ENCODE results near the gene SPATA6L. TPM values are rescaled to one million over a fixed set of nuclear protein-coding genes. Genes with fewer than 3 reads are reported as not detected.

SPATA6L gene
- total RNA-seq, 1 donor: 1.2 TPM

DNA sequence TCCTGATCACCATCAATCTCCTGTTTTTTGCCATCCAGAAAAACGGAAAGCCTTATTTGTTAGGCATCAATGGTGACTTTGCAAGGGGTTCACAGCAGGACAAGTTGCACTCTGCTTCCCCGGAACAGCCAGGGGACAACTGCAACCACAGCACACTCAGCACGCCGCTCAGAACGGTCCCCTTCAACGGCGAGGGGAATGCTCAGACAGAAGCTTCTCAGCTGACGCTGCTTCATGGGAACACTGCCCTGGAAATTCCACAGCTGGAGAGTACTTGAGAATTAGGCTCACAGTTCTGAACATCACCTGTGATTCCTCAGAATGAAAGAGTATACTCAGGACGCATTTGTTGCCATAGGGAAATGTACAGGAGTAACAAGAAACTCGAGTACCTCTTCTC, 44.3 kb downstream of the SPATA6L start:
- no peak overlapping the region for H3K4me3 ChIP-seq (ENCODE audit: low read depth, low read length)
- no peak for DNase-seq (ENCODE audit: low read depth)
- TF ChIP-seq, protein P1, sequence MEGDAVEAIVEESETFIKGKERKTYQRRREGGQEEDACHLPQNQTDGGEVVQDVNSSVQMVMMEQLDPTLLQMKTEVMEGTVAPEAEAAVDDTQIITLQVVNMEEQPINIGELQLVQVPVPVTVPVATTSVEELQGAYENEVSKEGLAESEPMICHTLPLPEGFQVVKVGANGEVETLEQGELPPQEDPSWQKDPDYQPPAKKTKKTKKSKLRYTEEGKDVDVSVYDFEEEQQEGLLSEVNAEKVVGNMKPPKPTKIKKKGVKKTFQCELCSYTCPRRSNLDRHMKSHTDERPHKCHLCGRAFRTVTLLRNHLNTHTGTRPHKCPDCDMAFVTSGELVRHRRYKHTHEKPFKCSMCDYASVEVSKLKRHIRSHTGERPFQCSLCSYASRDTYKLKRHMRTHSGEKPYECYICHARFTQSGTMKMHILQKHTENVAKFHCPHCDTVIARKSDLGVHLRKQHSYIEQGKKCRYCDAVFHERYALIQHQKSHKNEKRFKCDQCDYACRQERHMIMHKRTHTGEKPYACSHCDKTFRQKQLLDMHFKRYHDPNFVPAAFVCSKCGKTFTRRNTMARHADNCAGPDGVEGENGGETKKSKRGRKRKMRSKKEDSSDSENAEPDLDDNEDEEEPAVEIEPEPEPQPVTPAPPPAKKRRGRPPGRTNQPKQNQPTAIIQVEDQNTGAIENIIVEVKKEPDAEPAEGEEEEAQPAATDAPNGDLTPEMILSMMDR (IDR thresholded peaks at IDR 0.05; ENCODE audit: insufficient read depth, low read length): no peak

DNA sequence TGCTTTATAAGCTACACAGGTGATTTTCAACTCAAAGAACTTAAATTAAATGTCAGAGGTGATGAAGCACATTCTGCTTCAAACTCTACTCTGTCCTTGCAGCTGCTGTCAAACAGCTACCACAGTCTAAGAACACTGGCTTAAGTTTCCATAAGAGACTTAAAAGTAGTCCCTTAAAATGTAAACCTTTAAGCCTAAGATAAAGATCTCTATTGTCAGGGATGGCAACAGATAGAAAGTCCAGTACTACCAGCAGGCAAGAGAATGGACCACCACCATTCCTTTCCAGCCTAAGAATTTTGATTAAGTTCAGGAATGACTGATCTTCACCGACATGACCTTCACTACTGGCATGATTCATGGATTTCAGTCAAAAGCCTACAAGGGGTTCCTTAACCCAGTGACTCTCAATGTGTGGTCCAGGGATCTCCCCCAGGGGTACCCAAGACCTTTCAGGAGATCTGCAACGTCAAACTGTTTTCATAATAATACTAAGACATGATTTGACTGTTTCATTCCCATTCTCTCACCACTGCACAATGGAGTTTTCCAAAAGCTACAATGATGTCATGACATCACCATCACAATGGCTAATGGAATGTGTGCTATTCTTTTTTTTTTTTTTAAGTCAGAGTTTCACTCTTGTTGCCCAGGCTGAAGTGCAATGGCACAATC, 45.3 kb downstream of the SPATA6L start:
- TF ChIP-seq, protein P1 (IDR thresholded peaks at IDR 0.05; ENCODE audit: insufficient read depth, low read length): no peak
- peak; percentile 72 for DNase-seq (ENCODE audit: low read depth)
- H3K4me3 ChIP-seq (ENCODE audit: low read depth, low read length): no peak overlapping the region

DNA sequence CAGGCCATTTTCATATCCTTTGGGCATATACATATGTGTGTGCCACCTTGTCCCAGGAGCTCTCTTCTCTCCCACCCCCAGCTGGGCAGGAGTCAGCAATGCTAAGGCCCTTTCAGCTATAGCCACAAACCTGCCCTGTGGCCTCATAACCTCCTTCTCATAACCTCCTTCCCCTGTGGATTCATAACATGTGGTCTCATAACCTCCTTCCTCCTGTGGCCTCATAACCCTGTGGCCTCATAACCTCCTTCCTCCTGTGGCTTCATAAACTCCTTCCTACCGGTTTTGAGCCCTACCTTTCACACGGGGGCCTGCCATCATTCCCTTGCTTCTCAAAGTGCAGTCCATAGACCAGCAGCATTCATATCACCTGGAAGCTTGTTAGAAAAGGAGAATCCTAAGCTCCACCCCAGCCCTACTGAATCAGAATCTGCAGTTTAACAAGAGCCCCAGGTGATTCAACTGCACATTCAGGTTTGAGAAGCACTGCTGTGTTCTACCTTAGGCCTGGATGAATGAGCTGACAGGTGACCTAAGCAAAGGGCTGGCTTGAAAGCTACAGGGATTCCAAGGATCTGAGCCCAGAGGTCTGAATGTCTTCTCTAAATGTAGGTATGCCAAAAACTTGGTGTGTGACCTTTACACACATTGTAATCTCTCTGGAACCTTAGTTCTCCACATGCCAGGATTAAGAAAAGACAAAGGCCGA, 46.1 kb downstream of the SPATA6L start:
- DNase-seq (ENCODE audit: low read depth): no peak
- H3K4me3 ChIP-seq (ENCODE audit: low read depth, low read length): no peak overlapping the region
- TF ChIP-seq, protein P1 (IDR thresholded peaks at IDR 0.05; ENCODE audit: insufficient read depth, low read length): no peak

DNA sequence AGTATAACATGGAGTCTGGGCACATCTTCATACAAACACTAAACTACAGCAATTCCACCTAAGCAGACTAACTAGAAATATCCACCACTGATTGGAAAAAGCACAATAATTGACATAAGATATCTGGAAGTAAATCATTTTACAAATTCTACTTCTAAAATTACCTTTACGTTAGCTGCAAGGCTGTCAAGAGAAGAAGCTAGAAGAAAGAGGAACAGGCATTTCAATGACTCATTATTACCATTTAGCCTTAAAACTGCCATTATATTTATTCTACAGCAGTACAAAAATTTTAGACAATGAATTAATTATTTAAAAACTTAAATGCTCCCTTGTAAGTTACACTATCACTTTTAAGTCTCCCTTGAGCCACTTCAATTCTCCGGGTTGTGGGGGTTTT, 47.6 kb downstream of the SPATA6L start:
- DNase-seq (ENCODE audit: low read depth): no peak
- TF ChIP-seq, protein P1 (IDR thresholded peaks at IDR 0.05; ENCODE audit: insufficient read depth, low read length): no peak
- no peak overlapping the region for H3K4me3 ChIP-seq (ENCODE audit: low read depth, low read length)

DNA sequence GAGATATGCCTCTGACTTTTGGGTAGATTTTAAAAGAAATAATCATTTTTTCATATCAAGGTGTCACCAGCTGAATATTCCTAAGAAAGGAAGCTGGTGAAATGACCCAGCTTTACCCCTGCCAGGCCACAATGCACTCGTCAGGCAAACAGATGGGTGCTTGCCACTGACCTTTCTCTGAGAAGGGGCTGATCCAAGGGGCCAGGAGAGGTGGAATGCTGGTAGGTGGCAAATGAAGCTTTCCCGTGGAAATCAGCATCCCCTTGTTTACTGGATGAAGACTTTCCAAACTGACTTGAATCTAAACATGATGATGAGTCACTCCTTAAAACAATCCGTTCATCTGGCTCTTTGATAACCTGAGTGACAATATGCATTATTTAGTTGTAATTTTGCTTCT, 48.5 kb downstream of the SPATA6L start:
- DNase-seq (ENCODE audit: low read depth): no peak
- no peak overlapping the region for H3K4me3 ChIP-seq (ENCODE audit: low read depth, low read length)
- TF ChIP-seq, protein P1 (IDR thresholded peaks at IDR 0.05; ENCODE audit: insufficient read depth, low read length): no peak

DNA sequence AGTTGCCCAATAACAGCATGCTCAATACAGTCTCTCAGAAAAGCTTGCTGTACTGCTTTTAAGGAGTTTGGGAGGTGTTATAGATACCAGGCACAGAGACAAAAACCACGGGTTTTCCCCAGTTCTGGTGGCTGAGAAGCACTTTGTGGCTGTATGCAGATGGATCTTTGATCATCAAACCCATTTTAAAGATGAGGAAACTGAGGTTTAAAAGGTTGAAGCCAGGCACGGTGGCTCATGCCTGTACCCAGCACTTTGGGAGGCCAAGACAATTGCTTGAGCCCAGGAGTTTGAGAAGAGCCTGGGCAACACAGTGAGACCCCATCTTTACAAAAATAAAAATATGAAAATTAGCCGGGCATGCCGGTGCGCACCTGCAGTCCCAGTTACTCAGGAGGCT, 50.5 kb downstream of the SPATA6L start:
- TF ChIP-seq, protein P1 (IDR thresholded peaks at IDR 0.05; ENCODE audit: insufficient read depth, low read length): no peak
- no peak for DNase-seq (ENCODE audit: low read depth)
- H3K4me3 ChIP-seq (ENCODE audit: low read depth, low read length): no peak overlapping the region

Measured in fibroblast of the aortic adventitia (primary cell).